Measurements from ENCODE around the gene RNASEH1. TPM values are rescaled to one million over a fixed set of nuclear protein-coding genes. Genes with fewer than 3 reads are reported as not detected.

Gene RNASEH1
- total RNA-seq, 1 donor, result 42.7 TPM

GRCh38 chr2:3532941-3533340 lies 25.2 kb downstream of the RNASEH1 start:
- no peak for DNase-seq (ENCODE audit: low read depth)
- no peak overlapping the region for H3K4me3 ChIP-seq (ENCODE audit: low read depth, low read length)
- no peak for TF ChIP-seq CTCF (IDR thresholded peaks at IDR 0.05; ENCODE audit: insufficient read depth, low read depth, low read length)

- no peak for DNase-seq (ENCODE audit: low read depth)
- H3K4me3 ChIP-seq (ENCODE audit: low read depth, low read length), result no peak overlapping the region
- TF ChIP-seq CTCF (IDR thresholded peaks at IDR 0.05; ENCODE audit: insufficient read depth, low read depth, low read length), result no peak
These were observed 28.7 kb downstream of the RNASEH1 start for GRCh38 chr2:3529316-3530025.

- H3K4me3 ChIP-seq (ENCODE audit: low read depth, low read length), result no peak overlapping the region
- TF ChIP-seq CTCF (IDR thresholded peaks at IDR 0.05; ENCODE audit: insufficient read depth, low read depth, low read length), result no peak
- no peak for DNase-seq (ENCODE audit: low read depth)
These were observed 30.0 kb downstream of the RNASEH1 start for GRCh38 chr2:3527886-3528785.

GRCh38 chr2:3526871-3527270 lies 31.3 kb downstream of the RNASEH1 start:
- no peak for DNase-seq (ENCODE audit: low read depth)
- TF ChIP-seq CTCF (IDR thresholded peaks at IDR 0.05; ENCODE audit: insufficient read depth, low read depth, low read length), result no peak
- no peak overlapping the region for H3K4me3 ChIP-seq (ENCODE audit: low read depth, low read length)

- peak; percentile 84 for DNase-seq (ENCODE audit: low read depth)
- peak overlapping the region; percentile 25 for H3K4me3 ChIP-seq (ENCODE audit: low read depth, low read length)
- TF ChIP-seq CTCF (IDR thresholded peaks at IDR 0.05; ENCODE audit: insufficient read depth, low read depth, low read length), result no peak
These were observed 34.5 kb downstream of the RNASEH1 start for GRCh38 chr2:3523551-3524041.

- H3K4me3 ChIP-seq (ENCODE audit: low read depth, low read length), result peak overlapping the region; percentile 6
- no peak for TF ChIP-seq CTCF (IDR thresholded peaks at IDR 0.05; ENCODE audit: insufficient read depth, low read depth, low read length)
- DNase-seq (ENCODE audit: low read depth), result peak; percentile 88
These were observed 35.1 kb downstream of the RNASEH1 start for GRCh38 chr2:3522961-3523421.

Data from fibroblast of villous mesenchyme (primary cell).